HEK293T (cell line): ENCODE results near the gene CRADD.

Experiments used
- FOXA1 ChIP-seq: fragments of 450-650 bp; IDR thresholded peaks from 2 replicates; pipeline ENCODE4 v1.6.1; 2016; ENCODE audit warnings: mild to moderate bottlenecking
- FOXM1 ChIP-seq: fragments of 450-650 bp; IDR thresholded peaks from 2 replicates; pipeline ENCODE4 v1.6.1; 2017; ENCODE audit warnings: mild to moderate bottlenecking, borderline replicate concordance
- LEF1 ChIP-seq: fragments of 450-650 bp; IDR thresholded peaks from 2 replicates; pipeline ENCODE4 v1.6.1; 2017; ENCODE audit warnings: mild to moderate bottlenecking, borderline replicate concordance

GRCh38 chr12:93725531-93725930 is 48.4 kb downstream of the CRADD start:
- TF ChIP-seq FOXM1 (no peak), FOXA1 (no peak), LEF1 (no peak)
